Activated T-cell treated with anti-CD3 and anti-CD28 coated beads, Interleukin-2, amount 50 U/mL, for 72 hours (primary cell): ENCODE measurements around the gene MT1X. TPM values are rescaled to one million over a fixed set of nuclear protein-coding genes. Genes with fewer than 3 reads are reported as not detected.
A peak's percentile ranks its signal among the peaks of the same experiment; 100 is the strongest.

ENCODE experiments used
- ATAC-seq, 2 donors: fragments of 150-1000 bp; cut with Tn5 transposase; replicated peaks in 1 of 2; 2 replicates each; pipeline ENCODE4 v1.10.0; 2021; ENCODE audit warnings: moderate library complexity in 2 of 2, mild to moderate bottlenecking in 1 of 2
- DNase-seq, 2 donors: peaks; one replicate each; pipeline ENCODE4 v3.0.0; 2021 to 2022; ENCODE audit warnings: mixed read lengths in 1 of 2
- H3K27ac Mint-ChIP-seq: one replicate; pipeline ENCODE4 v1.8.0; 2022; ENCODE audit warnings: mild to moderate bottlenecking, moderate library complexity, mixed read lengths
- H3K27me3 Mint-ChIP-seq: one replicate; pipeline ENCODE4 v1.8.0; 2022; ENCODE audit warnings: low read depth, mixed read lengths
- H3K36me3 Mint-ChIP-seq, 2 donors: one replicate each; pipeline ENCODE4 v1.8.0; 2022; ENCODE audit warnings: mixed read lengths in 2 of 2, mild to moderate bottlenecking in 1 of 2; ENCODE audit not compliant: insufficient read depth in 2 of 2
- H3K4me1 Mint-ChIP-seq: one replicate; pipeline ENCODE4 v1.8.0; 2022; ENCODE audit warnings: low read depth, mixed read lengths
- H3K4me3 Mint-ChIP-seq, 2 donors: one replicate each; pipeline ENCODE4 v1.8.0; 2022; ENCODE audit warnings: mild to moderate bottlenecking in 2 of 2, mixed read lengths in 2 of 2, moderate library complexity in 2 of 2
- H3K9me3 Mint-ChIP-seq, 2 donors: one replicate each; pipeline ENCODE4 v1.8.0; 2022; ENCODE audit warnings: mixed read lengths in 2 of 2
- total RNA-seq, 2 donors: library from RNA; stranded (reverse); gene quantifications; one replicate each; pipeline ENCODE4 v1.2.3, GENCODE V29; 2022

MT1X gene
- total RNA-seq, 2 donors from 2014 or later: 39.4 to 39.8 TPM

- ATAC-seq: no peak
- peaks cover under 1 to 2% of the 10 kb centered on the region in 2 donors for H3K36me3 Mint-ChIP-seq
- H3K27ac Mint-ChIP-seq: no peak overlapping the region
- H3K27me3 Mint-ChIP-seq: no peaks in the 10 kb centered on the region
- H3K4me3 Mint-ChIP-seq: no peak overlapping the region
- H3K9me3 Mint-ChIP-seq: no peaks in the 10 kb centered on the region
- DNase-seq: no peak
- no peaks in the 10 kb centered on the region for H3K4me1 Mint-ChIP-seq
Observed at GRCh38 chr16:56691885-56692284, 9.6 kb downstream of the MT1X start.

- Mint-ChIP-seq H3K4me3 (no peak overlapping the region), H3K27ac (no peak overlapping the region), H3K4me1 (no peaks in the 10 kb centered on the region), H3K9me3 (peaks cover 0 to 2% of the 10 kb centered on the region in 2 donors), H3K36me3 (peaks cover 1 to 2% of the 10 kb centered on the region in 2 donors), H3K27me3 (no peaks in the 10 kb centered on the region)
- ATAC-seq (no peak), DNase-seq (no peak)
Observed at GRCh38 chr16:56695246-56695645, 13.0 kb downstream of the MT1X start.

- peaks cover 0 to 2% of the 10 kb centered on the region in 2 donors for H3K9me3 Mint-ChIP-seq
- peaks cover 10% of the 10 kb centered on the region for H3K4me1 Mint-ChIP-seq
- no peak for ATAC-seq
- no peak for DNase-seq
- H3K36me3 Mint-ChIP-seq: peaks cover 1 to 2% of the 10 kb centered on the region in 2 donors
- H3K4me3 Mint-ChIP-seq: no peak overlapping the region
- no peak overlapping the region for H3K27ac Mint-ChIP-seq
- H3K27me3 Mint-ChIP-seq: no peaks in the 10 kb centered on the region
Observed at GRCh38 chr16:56697456-56698155, 15.3 kb downstream of the MT1X start.

GRCh38 chr16:56700195-56700594 is 17.9 kb downstream of the MT1X start:
- Mint-ChIP-seq H3K27ac (no peak overlapping the region), H3K4me3 (no peak overlapping the region), H3K27me3 (no peaks in the 10 kb centered on the region), H3K4me1 (peaks cover 10% of the 10 kb centered on the region), H3K9me3 (peaks cover 0 to 2% of the 10 kb centered on the region in 2 donors), H3K36me3 (peaks cover 1 to 2% of the 10 kb centered on the region in 2 donors)
- ATAC-seq (no peak), DNase-seq (no peak)

- Mint-ChIP-seq H3K4me3 (no peak overlapping the region), H3K27ac (no peak overlapping the region), H3K9me3 (peaks cover 0 to 2% of the 10 kb centered on the region in 2 donors), H3K4me1 (peaks cover 13% of the 10 kb centered on the region), H3K36me3 (peaks cover 1 to 2% of the 10 kb centered on the region in 2 donors), H3K27me3 (no peaks in the 10 kb centered on the region)
- DNase-seq (no peak), ATAC-seq (no peak)
Observed at GRCh38 chr16:56700631-56701030, 18.4 kb downstream of the MT1X start.

GRCh38 chr16:56701534-56701933 is 19.3 kb downstream of the MT1X start:
- no peak for ATAC-seq

GRCh38 chr16:56702836-56703235 is 20.6 kb downstream of the MT1X start:
- H3K36me3 Mint-ChIP-seq: peaks cover 0 to 1% of the 10 kb centered on the region in 2 donors
- no peak overlapping the region for H3K4me3 Mint-ChIP-seq
- peaks cover 14% of the 10 kb centered on the region for H3K4me1 Mint-ChIP-seq
- ATAC-seq: no peak
- no peaks in the 10 kb centered on the region for H3K9me3 Mint-ChIP-seq
- no peak overlapping the region for H3K27ac Mint-ChIP-seq
- no peaks in the 10 kb centered on the region for H3K27me3 Mint-ChIP-seq
- no peak for DNase-seq

More at GRCh38 chr16:56701534-56701933, 19.3 kb downstream of the MT1X start:
- DNase-seq: no peak
- Mint-ChIP-seq H3K4me1 (peaks cover 14% of the 10 kb centered on the region), H3K4me3 (no peak overlapping the region), H3K9me3 (peaks cover 0 to 2% of the 10 kb centered on the region in 2 donors), H3K36me3 (peaks cover 1 to 2% of the 10 kb centered on the region in 2 donors), H3K27me3 (no peaks in the 10 kb centered on the region), H3K27ac (no peak overlapping the region)

GRCh38 chr16:56708525-56709442 is 26.5 kb downstream of the MT1X start:
- H3K9me3 Mint-ChIP-seq: no peaks in the 10 kb centered on the region
- DNase-seq (peak in 1 of 2 donors; percentile 23), ATAC-seq (peak; percentile 56 to 74)
- H3K27me3 Mint-ChIP-seq: no peaks in the 10 kb centered on the region
- H3K4me1 Mint-ChIP-seq: peaks cover 33% of the 10 kb centered on the region
- H3K36me3 Mint-ChIP-seq: no peaks in the 10 kb centered on the region
- peak overlapping the region; percentile 57 to 65 for H3K4me3 Mint-ChIP-seq
- peak overlapping the region; percentile 28 for H3K27ac Mint-ChIP-seq

- no peaks in the 10 kb centered on the region for H3K36me3 Mint-ChIP-seq
- H3K27me3 Mint-ChIP-seq: no peaks in the 10 kb centered on the region
- H3K9me3 Mint-ChIP-seq: no peaks in the 10 kb centered on the region
- H3K27ac Mint-ChIP-seq: no peak overlapping the region
- no peak for DNase-seq
- ATAC-seq: peak; percentile 27 to 40
- peaks cover 33% of the 10 kb centered on the region for H3K4me1 Mint-ChIP-seq
- peak overlapping the region; percentile 57 to 65 for H3K4me3 Mint-ChIP-seq
Observed at GRCh38 chr16:56709443-56710040, 27.3 kb downstream of the MT1X start.

- Mint-ChIP-seq H3K4me3 (peak overlapping the region in 1 of 2 donors; percentile 57), H3K27ac (no peak overlapping the region), H3K4me1 (peaks cover 33% of the 10 kb centered on the region), H3K9me3 (no peaks in the 10 kb centered on the region), H3K36me3 (no peaks in the 10 kb centered on the region), H3K27me3 (no peaks in the 10 kb centered on the region)
- ATAC-seq (no peak), DNase-seq (no peak)
Observed at GRCh38 chr16:56710181-56710737, 28.0 kb downstream of the MT1X start.

GRCh38 chr16:56711862-56712261 is 29.6 kb downstream of the MT1X start:
- Mint-ChIP-seq H3K4me3 (no peak overlapping the region), H3K27me3 (no peaks in the 10 kb centered on the region), H3K9me3 (no peaks in the 10 kb centered on the region), H3K36me3 (no peaks in the 10 kb centered on the region), H3K4me1 (peaks cover 29% of the 10 kb centered on the region), H3K27ac (no peak overlapping the region)
- ATAC-seq (no peak), DNase-seq (no peak)

GRCh38 chr16:56713794-56714193 is 31.5 kb downstream of the MT1X start:
- Mint-ChIP-seq H3K36me3 (no peaks in the 10 kb centered on the region), H3K27me3 (no peaks in the 10 kb centered on the region), H3K4me1 (peaks cover 20% of the 10 kb centered on the region), H3K4me3 (no peak overlapping the region), H3K27ac (no peak overlapping the region), H3K9me3 (no peaks in the 10 kb centered on the region)
- ATAC-seq (no peak), DNase-seq (no peak)

- ATAC-seq: no peak
- Mint-ChIP-seq H3K27ac (no peak overlapping the region), H3K36me3 (no peaks in the 10 kb centered on the region), H3K27me3 (no peaks in the 10 kb centered on the region), H3K4me1 (peaks cover 7% of the 10 kb centered on the region), H3K4me3 (no peak overlapping the region), H3K9me3 (no peaks in the 10 kb centered on the region)
- no peak for DNase-seq
Observed at GRCh38 chr16:56715126-56715525, 32.9 kb downstream of the MT1X start.
